AG04449 (cell line): Measurements from ENCODE around the gene ZSCAN29.
A peak's percentile ranks its signal among the peaks of the same experiment; 100 is the strongest.

Experiments used
- CTCF ChIA-PET: fragments of 350-600 bp; formaldehyde crosslinking; extraction: SDS; loops from one replicate; lab custom pipeline; 2021; ENCODE audit warnings: antibody characterized with exemption; lab: Yijun Ruan, JAX
- POLR2A ChIA-PET: fragments of 400-600, 350-600 bp; formaldehyde crosslinking; extraction: SDS; loops from one replicate; lab custom pipeline; 2020; ENCODE audit warnings: antibody characterized with exemption, inconsistent platforms; lab: Yijun Ruan, JAX
- DNase-seq: peaks from one replicate; pipeline ENCODE4 v3.0.0-alpha.2; 2010; ENCODE audit warnings: low read depth, low spot score
- H3K4me3 ChIP-seq: 2 replicates; pipeline ENCODE4 v1.5.1; 2011; ENCODE audit warnings: low read depth, mild to moderate bottlenecking, control low read depth, low read length
- CTCF ChIP-seq: IDR thresholded peaks from one replicate; pipeline ENCODE4 v1.5.1; 2011; ENCODE audit warnings: mild to moderate bottlenecking, moderate library complexity, low read length, control low read depth, inconsistent platforms; ENCODE audit not compliant: insufficient read depth; ENCODE audit errors: missing control alignments

ZSCAN29 gene

GRCh38 chr15:43370310-43370974 is 401 bp downstream of the ZSCAN29 start:
- POLR2A ChIA-PET: interaction anchor here (0.6 kb wide), 1 partner anchor 14 kb away, joined by 3 read pairs; no protein-coding TSS in a partner anchor
- TF ChIP-seq CTCF: no peak
- peak overlapping the region; percentile 94 for H3K4me3 ChIP-seq
- DNase-seq: no peak
- CTCF ChIA-PET: interaction anchor here (0.9 to 2.2 kb wide), 11 partner anchors 8 to 166 kb away, joined by 3 to 10 read pairs (median 3); no protein-coding TSS in a partner anchor

GRCh38 chr15:43361313-43361903 is 9.4 kb downstream of the ZSCAN29 start:
- ChIA-PET CTCF (interaction anchor here (0.9 to 3.1 kb wide), 3 partner anchors 10 to 18 kb away, joined by 3 to 15 read pairs (median 4); partner anchors contain the start of genes TUBGCP4 and ZSCAN29), POLR2A (no interaction called here)
- no peak overlapping the region for H3K4me3 ChIP-seq
- no peak for DNase-seq
- no peak for TF ChIP-seq CTCF

- no peak overlapping the region for H3K4me3 ChIP-seq
- ChIA-PET POLR2A (no interaction called here), CTCF (interaction anchor here (0.7 to 3.1 kb wide), 4 partner anchors 9 to 19 kb away, joined by 3 to 15 read pairs (median 4); partner anchors contain the start of genes TUBGCP4 and ZSCAN29)
- no peak for TF ChIP-seq CTCF
- no peak for DNase-seq
These were observed 10.0 kb downstream of the ZSCAN29 start for GRCh38 chr15:43360821-43361220.

- DNase-seq: no peak
- ChIA-PET POLR2A (no interaction called here), CTCF (interaction anchor here (2.6 kb wide), 1 partner anchor 18 kb away, joined by 7 read pairs; the partner anchor contains the start of genes TUBGCP4 and ZSCAN29)
- no peak for TF ChIP-seq CTCF
- H3K4me3 ChIP-seq: no peak overlapping the region
These were observed 18.0 kb downstream of the ZSCAN29 start for GRCh38 chr15:43352693-43353382.

GRCh38 chr15:43347114-43347513 is 23.7 kb downstream of the ZSCAN29 start:
- ChIA-PET CTCF (interaction anchor here (0.9 to 2.3 kb wide), 5 partner anchors 8 to 28 kb away, joined by 3 to 8 read pairs (median 4); partner anchors contain the start of genes TUBGCP4 and ZSCAN29), POLR2A (no interaction called here)
- no peak for DNase-seq
- no peak for TF ChIP-seq CTCF
- no peak overlapping the region for H3K4me3 ChIP-seq
